Transverse colon (tissue), 4 donors: Measurements from ENCODE around the gene LRP4.

Experiments used
- CTCF ChIP-seq, 5 experiments: fragments of 200-600 bp in 3 of 5; fragments of 450-650 bp in 2 of 5; sonication (generic) in 3 of 5; IDR thresholded peaks; 1 replicate in 2 of 5; 2 replicates in 3 of 5; pipeline ENCODE4 v1.5.1; 2016 to 2017; ENCODE audit warnings: antibody characterized with exemption in 5 of 5, inconsistent platforms in 3 of 5, mild to moderate bottlenecking in 2 of 5, moderate library complexity in 1 of 5
- EP300 ChIP-seq: sonication (generic); formaldehyde crosslinking; IDR thresholded peaks from one replicate; pipeline ENCODE4 v1.6.1; 2017; ENCODE audit warnings: antibody characterized with exemption, low read depth
- POLR2A ChIP-seq: fragments of 450-650 bp; IDR thresholded peaks from one replicate; pipeline ENCODE4 v1.6.1; 2016; ENCODE audit warnings: antibody characterized with exemption, mild to moderate bottlenecking, moderate library complexity
- POLR2AphosphoS5 ChIP-seq, 3 donors: sonication (generic); formaldehyde crosslinking; IDR thresholded peaks; one replicate each; pipeline ENCODE4 v1.6.1; 2016; ENCODE audit warnings: antibody characterized with exemption in 3 of 3

- no peak for TF ChIP-seq CTCF (IDR thresholded peaks at IDR 0.05)
- TF ChIP-seq POLR2AphosphoS5 (IDR thresholded peaks at IDR 0.05) = no peak
- no peak for TF ChIP-seq POLR2A
- TF ChIP-seq EP300 = no peak
Measured at GRCh38 chr11:46961041-46961440, 42.7 kb upstream of the LRP4 start.
